ENCODE results near the gene COL7A1.

The COL7A1 gene

DNA sequence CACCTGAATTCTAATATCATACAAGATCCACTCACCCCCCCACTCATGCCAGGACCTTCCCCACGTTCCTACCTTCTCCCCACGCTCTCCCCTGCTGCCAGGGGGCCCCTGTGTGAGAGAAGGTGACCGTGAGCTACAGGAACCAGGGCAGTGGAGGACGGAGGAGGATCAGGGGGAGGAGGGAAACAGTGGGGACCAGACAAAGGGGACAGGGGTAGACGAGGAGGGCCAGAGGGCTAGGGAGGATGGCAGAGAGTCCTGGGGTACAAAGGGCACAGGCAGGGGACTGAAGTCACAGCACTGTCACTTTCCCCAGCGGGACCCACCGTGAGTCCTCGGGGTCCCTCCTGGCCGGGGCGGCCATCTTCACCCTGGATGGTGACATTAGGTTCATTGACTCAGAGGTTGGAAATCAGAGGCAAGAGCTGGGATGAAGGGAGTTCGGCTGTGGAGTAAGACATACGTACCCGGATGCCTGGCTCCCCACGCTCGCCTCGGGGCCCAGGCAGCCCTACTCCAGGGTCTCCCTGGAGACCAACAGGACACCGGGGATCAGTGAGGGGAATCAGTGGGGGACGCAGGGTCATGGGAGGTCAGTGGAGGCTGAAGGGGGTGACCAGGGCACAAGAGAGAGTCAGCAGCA is 25.2 kb downstream of the COL7A1 start:
- Mint-ChIP-seq H3K4me1 (ENCODE audit: low read depth in 2 of 2) (peaks cover 3 to 4% of the 10 kb centered on the region in 2 donors), H3K27ac (peak overlapping the region in 1 of 2 donors; percentile 53)
- DNase-seq, result no peak

DNA sequence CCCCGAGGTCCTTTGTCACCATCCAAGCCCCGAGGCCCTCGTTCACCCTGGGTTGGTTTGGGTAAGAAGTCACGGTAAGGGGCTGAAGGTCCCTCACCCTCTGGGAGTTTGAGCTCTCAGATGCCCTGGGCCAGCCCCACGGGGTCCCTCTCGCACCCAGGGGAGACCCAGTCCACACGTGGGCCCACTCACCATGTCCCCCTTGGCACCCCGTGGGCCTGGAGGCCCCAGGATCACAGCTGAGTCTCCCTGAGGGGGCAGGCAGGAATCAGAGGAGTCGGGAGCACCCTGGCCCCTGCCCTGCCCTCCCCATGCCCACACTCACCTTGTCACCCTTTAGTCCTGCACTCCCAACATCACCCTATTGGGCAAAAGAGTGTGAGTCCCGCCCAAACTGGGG is 25.7 kb downstream of the COL7A1 start:
- Mint-ChIP-seq H3K4me1 (ENCODE audit: low read depth in 2 of 2) (peaks cover 3 to 4% of the 10 kb centered on the region in 2 donors), H3K27me3 (no peaks in the 10 kb centered on the region), H3K27ac (peak overlapping the region in 1 of 2 donors; percentile 53), H3K9me3 (no peaks in the 10 kb centered on the region), H3K4me3 (no peak overlapping the region), H3K36me3 (ENCODE audit: insufficient read depth) (no peaks in the 10 kb centered on the region)
- ATAC-seq (replicated peaks) (no peak), DNase-seq (no peak)

More for the DNA sequence above, 25.2 kb downstream of the COL7A1 start:
- Mint-ChIP-seq H3K27me3 (no peaks in the 10 kb centered on the region), H3K36me3 (ENCODE audit: insufficient read depth) (no peaks in the 10 kb centered on the region), H3K9me3 (no peaks in the 10 kb centered on the region), H3K4me3 (no peak overlapping the region)
- no peak for ATAC-seq (replicated peaks)

DNA sequence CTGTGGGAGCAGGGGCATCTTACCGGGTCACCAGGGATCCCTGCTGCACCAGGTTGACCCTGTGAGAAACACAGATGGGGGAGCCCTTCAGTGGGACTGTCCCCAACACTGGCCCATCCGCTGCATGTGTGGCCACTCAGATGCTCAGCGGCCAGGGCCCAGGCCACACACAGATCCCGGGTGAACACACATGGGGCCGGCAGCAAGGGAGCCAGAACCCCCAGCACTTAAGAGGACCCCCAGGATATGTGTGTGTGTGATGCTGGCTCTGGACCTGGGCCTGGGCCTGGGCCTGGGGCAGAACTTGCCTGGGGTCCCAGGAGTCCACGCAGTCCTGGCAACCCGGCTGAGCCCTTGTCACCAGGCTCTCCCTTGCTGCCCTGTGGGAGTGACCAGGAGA is 26.7 kb downstream of the COL7A1 start:
- ATAC-seq (replicated peaks), result no peak
- no peaks in the 10 kb centered on the region for H3K36me3 Mint-ChIP-seq (ENCODE audit: insufficient read depth)

DNA sequence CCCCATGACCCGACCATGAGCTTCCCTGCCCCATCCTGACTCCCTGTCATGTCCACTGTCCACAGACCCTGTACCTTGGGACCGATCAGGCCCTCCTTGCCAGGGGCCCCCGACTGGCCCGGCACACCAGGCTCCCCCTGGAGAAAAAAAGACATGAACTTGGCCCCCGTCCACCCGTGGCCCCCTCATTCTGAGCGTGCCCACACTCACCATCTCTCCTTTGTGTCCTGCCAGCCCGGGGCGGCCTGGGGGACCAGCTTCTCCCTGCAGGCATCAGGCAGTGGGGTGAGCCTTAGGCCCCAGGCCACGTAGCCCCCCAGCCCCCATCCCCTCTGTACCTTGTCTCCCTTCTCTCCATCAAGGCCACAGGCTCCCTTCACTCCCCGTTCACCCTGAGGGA is 27.6 kb downstream of the COL7A1 start:
- H3K27ac Mint-ChIP-seq, result peak overlapping the region; percentile 4 to 47
- ATAC-seq (replicated peaks) (no peak), DNase-seq (no peak)
- no peak overlapping the region for H3K4me3 Mint-ChIP-seq
- H3K27me3 Mint-ChIP-seq, result no peaks in the 10 kb centered on the region
- H3K4me1 Mint-ChIP-seq (ENCODE audit: low read depth in 2 of 2), result peaks cover 11 to 15% of the 10 kb centered on the region in 2 donors
- peaks cover 2% of the 10 kb centered on the region for H3K36me3 Mint-ChIP-seq (ENCODE audit: insufficient read depth)
- no peaks in the 10 kb centered on the region for H3K9me3 Mint-ChIP-seq

More for the DNA sequence above, 26.7 kb downstream of the COL7A1 start:
- H3K27me3 Mint-ChIP-seq, result no peaks in the 10 kb centered on the region
- no peak overlapping the region for H3K27ac Mint-ChIP-seq
- no peak overlapping the region for H3K4me3 Mint-ChIP-seq
- DNase-seq, result no peak
- no peaks in the 10 kb centered on the region for H3K9me3 Mint-ChIP-seq
- H3K4me1 Mint-ChIP-seq (ENCODE audit: low read depth in 2 of 2), result peaks cover 10 to 11% of the 10 kb centered on the region in 2 donors

DNA sequence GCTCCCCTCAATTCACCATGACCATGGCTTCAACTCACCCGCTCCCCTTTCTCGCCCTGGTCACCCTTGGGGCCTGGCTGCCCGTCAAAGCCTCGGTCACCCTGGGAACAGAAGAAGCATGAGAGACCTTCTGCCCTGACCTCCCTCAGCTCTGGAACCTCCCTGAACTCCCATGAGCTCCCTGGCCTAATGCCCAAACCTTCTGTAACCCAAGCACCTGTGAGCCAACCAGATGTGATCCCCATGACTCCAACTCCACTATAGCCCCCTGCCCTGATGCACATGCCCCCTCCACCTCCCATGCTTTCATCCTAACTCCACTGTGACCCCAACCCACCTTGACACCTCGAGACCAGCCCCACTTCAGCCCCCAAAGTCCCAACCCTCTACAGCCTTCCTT is 28.0 kb downstream of the COL7A1 start:
- Mint-ChIP-seq H3K36me3 (ENCODE audit: insufficient read depth) (peaks cover 2% of the 10 kb centered on the region), H3K9me3 (no peaks in the 10 kb centered on the region), H3K27ac (peak overlapping the region; percentile 4 to 47), H3K27me3 (no peaks in the 10 kb centered on the region), H3K4me3 (no peak overlapping the region), H3K4me1 (ENCODE audit: low read depth in 2 of 2) (peaks cover 11 to 15% of the 10 kb centered on the region in 2 donors)
- ATAC-seq (replicated peaks), result no peak
- no peak for DNase-seq

GRCh38 chr3:48566401-48566760 is 28.7 kb downstream of the COL7A1 start:
- no peak for DNase-seq
- peak overlapping the region in 1 of 2 donors; percentile 36 for H3K27ac Mint-ChIP-seq
- no peak overlapping the region for H3K4me3 Mint-ChIP-seq
- peaks cover 2% of the 10 kb centered on the region for H3K36me3 Mint-ChIP-seq (ENCODE audit: insufficient read depth)
- H3K27me3 Mint-ChIP-seq, result no peaks in the 10 kb centered on the region
- ATAC-seq (replicated peaks), result no peak
- no peaks in the 10 kb centered on the region for H3K9me3 Mint-ChIP-seq
- peaks cover 11 to 15% of the 10 kb centered on the region in 2 donors for H3K4me1 Mint-ChIP-seq (ENCODE audit: low read depth in 2 of 2)

DNA sequence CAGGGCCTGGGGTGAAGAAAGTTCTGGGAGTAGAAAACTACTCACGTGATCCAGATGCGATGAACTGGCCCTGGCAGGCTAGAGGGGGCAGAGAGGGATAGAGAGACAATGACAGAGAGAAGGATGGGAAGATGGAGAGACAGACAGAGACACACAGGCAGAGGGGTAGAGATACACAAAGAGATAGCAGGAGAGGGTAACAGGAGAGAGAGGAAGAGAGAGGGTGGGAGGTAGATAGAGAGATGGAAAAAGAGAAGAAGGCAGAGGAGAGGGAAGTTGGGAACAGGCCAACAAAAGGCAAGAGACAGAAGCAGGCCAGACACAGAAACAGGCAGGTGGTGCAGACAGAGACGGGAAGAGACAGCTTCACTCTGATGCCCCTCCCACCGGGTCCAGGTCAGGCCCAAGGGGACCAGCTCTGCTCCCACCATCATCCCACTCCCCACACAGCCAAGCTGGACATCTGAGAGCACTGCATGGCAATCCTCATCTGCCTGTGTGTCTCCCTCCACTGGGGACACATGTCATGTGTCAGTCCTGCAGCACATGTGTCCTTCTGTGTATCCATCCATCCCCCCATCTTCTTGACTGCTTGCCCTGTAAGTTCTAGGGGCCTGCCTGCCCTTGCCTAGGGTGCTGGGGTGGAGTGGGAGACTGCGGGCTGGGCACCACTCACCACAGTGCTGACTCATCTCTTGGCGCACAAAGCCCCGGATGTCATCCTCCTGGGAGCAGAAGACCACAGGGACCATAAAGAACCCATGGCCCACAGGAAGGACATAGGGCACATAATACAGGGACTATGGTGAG is 29.3 kb downstream of the COL7A1 start:
- ATAC-seq (replicated peaks), result no peak
- peak overlapping the region; percentile 3 to 38 for H3K27ac Mint-ChIP-seq
- no peak for DNase-seq
- no peak overlapping the region for H3K4me3 Mint-ChIP-seq
- no peaks in the 10 kb centered on the region for H3K27me3 Mint-ChIP-seq
- H3K4me1 Mint-ChIP-seq (ENCODE audit: low read depth in 2 of 2), result peaks cover 11 to 15% of the 10 kb centered on the region in 2 donors
- no peaks in the 10 kb centered on the region for H3K9me3 Mint-ChIP-seq
- peaks cover 2% of the 10 kb centered on the region for H3K36me3 Mint-ChIP-seq (ENCODE audit: insufficient read depth)

DNA sequence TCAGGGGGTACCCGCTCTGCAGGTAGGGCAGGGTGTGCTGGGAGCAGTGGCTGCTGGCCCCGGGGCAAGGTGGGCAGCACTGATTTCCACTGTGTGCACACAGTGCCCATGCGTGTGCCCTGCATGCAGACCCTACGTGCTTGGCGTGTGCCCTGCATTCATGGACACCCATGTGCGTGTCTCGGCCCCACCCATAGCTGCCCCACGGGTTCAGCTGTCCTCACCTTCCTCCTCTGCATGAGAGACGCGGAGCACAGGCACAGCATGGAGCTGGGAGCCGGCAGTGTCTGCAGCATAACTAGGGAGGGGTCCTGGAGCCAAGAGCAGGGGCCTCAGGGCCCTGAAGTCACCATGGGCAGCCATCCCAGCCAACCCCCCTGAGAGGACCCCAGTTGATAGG is 29.9 kb downstream of the COL7A1 start:
- peaks cover 11 to 15% of the 10 kb centered on the region in 2 donors for H3K4me1 Mint-ChIP-seq (ENCODE audit: low read depth in 2 of 2)
- ATAC-seq (replicated peaks) (no peak), DNase-seq (no peak)
- peaks cover 2% of the 10 kb centered on the region for H3K36me3 Mint-ChIP-seq (ENCODE audit: insufficient read depth)
- no peak overlapping the region for H3K4me3 Mint-ChIP-seq
- H3K27me3 Mint-ChIP-seq, result no peaks in the 10 kb centered on the region
- peak overlapping the region; percentile 3 to 38 for H3K27ac Mint-ChIP-seq
- no peaks in the 10 kb centered on the region for H3K9me3 Mint-ChIP-seq

- Mint-ChIP-seq H3K36me3 (ENCODE audit: insufficient read depth) (peaks cover 2% of the 10 kb centered on the region), H3K4me1 (ENCODE audit: low read depth in 2 of 2) (peaks cover 13 to 15% of the 10 kb centered on the region in 2 donors), H3K27me3 (no peaks in the 10 kb centered on the region), H3K9me3 (no peaks in the 10 kb centered on the region), H3K4me3 (no peak overlapping the region), H3K27ac (peak overlapping the region in 1 of 2 donors; percentile 89)
- DNase-seq (no peak), ATAC-seq (replicated peaks) (no peak)
Observed at GRCh38 chr3:48564667-48565066, 30.5 kb downstream of the COL7A1 start.

GRCh38 chr3:48564022-48564421 is 31.1 kb downstream of the COL7A1 start:
- Mint-ChIP-seq H3K9me3 (no peaks in the 10 kb centered on the region), H3K27me3 (no peaks in the 10 kb centered on the region), H3K4me3 (peak overlapping the region; percentile 55 to 56), H3K4me1 (ENCODE audit: low read depth in 2 of 2) (peaks cover 14 to 15% of the 10 kb centered on the region in 2 donors), H3K27ac (peak overlapping the region; percentile 87 to 89), H3K36me3 (ENCODE audit: insufficient read depth) (peaks cover 2% of the 10 kb centered on the region)
- DNase-seq, result peak; percentile 46 to 65 (median 63)
- ATAC-seq (replicated peaks), result peak; percentile 97

- peak within 1 kb of the TSS; percentile 55 to 56 for H3K4me3 Mint-ChIP-seq
- peaks cover 19 to 20% of the 10 kb centered on the region in 2 donors for H3K4me1 Mint-ChIP-seq (ENCODE audit: low read depth in 2 of 2)
- H3K27ac Mint-ChIP-seq, result peak within 1 kb of the TSS; percentile 87 to 89
- ATAC-seq (replicated peaks) (no peak), DNase-seq (no peak)
- H3K36me3 Mint-ChIP-seq (ENCODE audit: insufficient read depth), result peaks cover 2% of the 10 kb centered on the region
- no peaks in the 10 kb centered on the region for H3K27me3 Mint-ChIP-seq
- no peaks in the 10 kb centered on the region for H3K9me3 Mint-ChIP-seq
Observed at GRCh38 chr3:48563382-48563918, 31.7 kb downstream of the COL7A1 start, which contains the start of gene UCN2. Gene UCN2, minus strand, starts transcription at chr3:48563781. Its CDS starts 657 bp downstream, at chr3:48563124.

GRCh38 chr3:48562367-48563095 is 32.6 kb downstream of the COL7A1 start:
- Mint-ChIP-seq H3K27me3 (no peaks in the 10 kb centered on the region), H3K27ac (peak overlapping the region; percentile 87 to 89), H3K4me3 (no peak overlapping the region), H3K9me3 (no peaks in the 10 kb centered on the region), H3K4me1 (ENCODE audit: low read depth in 2 of 2) (peaks cover 22 to 25% of the 10 kb centered on the region in 2 donors), H3K36me3 (ENCODE audit: insufficient read depth) (peaks cover 2% of the 10 kb centered on the region)
- no peak for ATAC-seq (replicated peaks)
- no peak for DNase-seq

DNA sequence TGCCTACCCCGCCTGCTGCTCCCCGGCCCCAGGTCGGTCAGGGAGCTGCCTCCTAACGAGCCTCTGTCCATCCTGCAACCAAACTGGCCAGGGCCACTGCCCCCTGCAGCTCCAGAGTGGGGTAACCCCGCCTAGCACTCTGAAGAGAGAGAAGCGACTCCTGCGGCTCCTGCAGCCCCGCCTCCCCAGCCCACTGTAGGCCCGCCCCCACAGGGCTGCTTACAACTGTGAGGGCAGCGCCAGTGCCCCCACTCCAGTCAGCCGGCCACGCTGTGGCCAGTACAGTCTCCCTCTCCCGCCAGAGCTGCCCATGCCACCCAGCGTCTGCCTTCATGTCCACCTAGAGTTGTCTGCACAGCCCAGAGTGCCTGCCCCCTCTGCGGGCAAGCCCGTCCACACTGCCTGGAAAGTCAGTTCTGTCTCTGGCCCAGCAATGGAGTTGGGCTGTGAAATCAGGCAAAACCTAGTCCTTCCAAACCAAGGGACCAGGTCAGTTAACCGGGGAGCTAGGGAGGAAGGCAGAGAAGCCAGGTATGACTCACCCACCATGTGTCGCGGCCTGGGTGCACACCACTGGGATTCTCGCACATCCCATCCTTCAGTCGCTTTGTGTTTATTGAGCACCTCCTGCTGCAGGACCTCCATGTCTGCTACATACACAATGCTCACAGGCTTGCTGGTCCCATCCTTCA is 33.9 kb downstream of the COL7A1 start:
- H3K36me3 Mint-ChIP-seq (ENCODE audit: insufficient read depth), result peaks cover 7% of the 10 kb centered on the region
- peaks cover 26 to 31% of the 10 kb centered on the region in 2 donors for H3K4me1 Mint-ChIP-seq (ENCODE audit: low read depth in 2 of 2)

More for the DNA sequence above, 33.9 kb downstream of the COL7A1 start:
- no peaks in the 10 kb centered on the region for H3K9me3 Mint-ChIP-seq
- no peak overlapping the region for H3K27ac Mint-ChIP-seq
- ATAC-seq (replicated peaks) (no peak), DNase-seq (no peak)
- H3K27me3 Mint-ChIP-seq, result no peaks in the 10 kb centered on the region
- no peak overlapping the region for H3K4me3 Mint-ChIP-seq
